ELR (cell line): ENCODE results near the gene CDH12.

Experiments
- DNase-seq: peaks from one replicate; pipeline ENCODE4 v3.0.0-alpha.2; 2015; ENCODE audit warnings: low read depth

Gene CDH12

GRCh38 chr5:21818370-21818720 is 1034.8 kb downstream of the CDH12 start:
- no peak for DNase-seq

- peak; percentile 37 for DNase-seq
Measured at GRCh38 chr5:21817668-21818369, 1035.3 kb downstream of the CDH12 start.

GRCh38 chr5:21810737-21811316 is 1042.3 kb downstream of the CDH12 start:
- peak; percentile 46 for DNase-seq

- no peak for DNase-seq
Measured at GRCh38 chr5:21809611-21810010, 1043.5 kb downstream of the CDH12 start.

GRCh38 chr5:21807953-21808352 is 1045.2 kb downstream of the CDH12 start:
- DNase-seq: peak; percentile 40

- DNase-seq: peak; percentile 79
Measured at GRCh38 chr5:21806943-21807342, 1046.2 kb downstream of the CDH12 start.

GRCh38 chr5:21806271-21806670 is 1046.9 kb downstream of the CDH12 start:
- DNase-seq: no peak

- DNase-seq: peak; percentile 51
Measured at GRCh38 chr5:21802869-21803490, 1050.2 kb downstream of the CDH12 start.

- DNase-seq: no peak
Measured at GRCh38 chr5:21802100-21802499, 1051.0 kb downstream of the CDH12 start.

GRCh38 chr5:21792748-21793147 is 1060.4 kb downstream of the CDH12 start:
- peak; percentile 30 for DNase-seq

GRCh38 chr5:21791304-21791703 is 1061.8 kb downstream of the CDH12 start:
- DNase-seq: peak; percentile 56

GRCh38 chr5:21784487-21784886 is 1068.7 kb downstream of the CDH12 start:
- no peak for DNase-seq

GRCh38 chr5:21783074-21783679 is 1070.0 kb downstream of the CDH12 start:
- no peak for DNase-seq

- DNase-seq: no peak
Measured at GRCh38 chr5:21776466-21776865, 1076.7 kb downstream of the CDH12 start.

- peak; percentile 64 for DNase-seq
Measured at GRCh38 chr5:21774801-21775200, 1078.3 kb downstream of the CDH12 start.

- no peak for DNase-seq
Measured at GRCh38 chr5:21774281-21774680, 1078.9 kb downstream of the CDH12 start.

GRCh38 chr5:21773456-21773855 is 1079.7 kb downstream of the CDH12 start:
- no peak for DNase-seq

GRCh38 chr5:21765406-21765805 is 1087.7 kb downstream of the CDH12 start:
- no peak for DNase-seq

GRCh38 chr5:21739096-21739495 is 1114.0 kb downstream of the CDH12 start:
- DNase-seq: no peak

GRCh38 chr5:21723500-21723899 is 1129.6 kb downstream of the CDH12 start:
- no peak for DNase-seq

- DNase-seq: peak; percentile 44
Measured at GRCh38 chr5:21711866-21712758, 1141.0 kb downstream of the CDH12 start.

GRCh38 chr5:21709770-21710169 is 1143.4 kb downstream of the CDH12 start:
- no peak for DNase-seq
